CD4-positive, alpha-beta T cell treated with Interleukin-4 for 4 hours (primary cell): ENCODE data around the gene NOLC1.

ENCODE experiments used
- DNase-seq: peaks from one replicate; pipeline ENCODE4 v3.0.0-alpha.2; 2020

NOLC1 gene

GRCh38 chr10:102211615-102212299 is 59.6 kb downstream of the NOLC1 start:
- no peak for DNase-seq
